SW 1271 (cell line): ENCODE measurements around the gene ITPR2.

Source experiments
- DNase-seq, 2 experiments: peaks; one replicate each; lab custom pipeline; 2025; lab: John Stamatoyannopoulos, UW

ITPR2 gene

DNA sequence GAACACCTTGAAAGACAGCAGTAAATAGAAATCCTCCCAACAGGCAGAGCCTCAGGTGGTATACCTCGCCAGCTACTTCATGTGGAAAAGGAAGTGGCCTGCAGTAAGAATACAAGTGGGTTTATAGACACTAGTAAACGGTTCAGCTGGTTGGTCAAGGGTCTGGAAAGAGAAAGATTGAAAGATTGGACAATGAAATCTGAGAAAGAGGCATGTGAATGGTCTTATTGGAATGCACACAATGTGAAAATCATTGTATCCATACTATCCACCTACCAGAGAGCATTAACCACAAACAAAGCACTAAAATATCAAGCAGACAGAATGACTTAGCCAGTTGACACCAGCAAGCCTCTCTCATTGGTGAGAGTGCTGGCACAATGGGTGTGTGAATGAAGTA is 539.4 kb downstream of the ITPR2 start:
- no peak for DNase-seq

DNA sequence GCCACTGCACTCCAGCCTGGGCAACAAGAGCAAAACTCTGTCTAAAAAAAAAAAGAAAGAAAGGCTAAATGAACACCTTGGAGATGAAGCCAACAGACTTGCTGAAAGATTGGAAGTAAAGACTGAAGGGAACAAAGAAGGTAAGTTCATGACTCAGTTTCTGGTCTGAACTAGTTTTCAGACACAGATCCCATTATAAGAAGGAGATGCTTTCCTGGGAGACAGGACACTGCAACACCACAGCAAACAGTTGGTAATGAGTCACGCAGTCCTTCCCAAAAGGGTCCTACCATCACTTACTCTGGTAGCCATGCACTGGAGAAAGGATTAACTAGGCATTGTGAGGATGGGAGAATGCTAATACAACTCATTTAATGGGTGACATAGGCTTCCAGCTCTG is 540.4 kb downstream of the ITPR2 start:
- DNase-seq, result no peak

GRCh38 chr12:26290565-26290964 is 542.4 kb downstream of the ITPR2 start:
- DNase-seq, result no peak

DNA sequence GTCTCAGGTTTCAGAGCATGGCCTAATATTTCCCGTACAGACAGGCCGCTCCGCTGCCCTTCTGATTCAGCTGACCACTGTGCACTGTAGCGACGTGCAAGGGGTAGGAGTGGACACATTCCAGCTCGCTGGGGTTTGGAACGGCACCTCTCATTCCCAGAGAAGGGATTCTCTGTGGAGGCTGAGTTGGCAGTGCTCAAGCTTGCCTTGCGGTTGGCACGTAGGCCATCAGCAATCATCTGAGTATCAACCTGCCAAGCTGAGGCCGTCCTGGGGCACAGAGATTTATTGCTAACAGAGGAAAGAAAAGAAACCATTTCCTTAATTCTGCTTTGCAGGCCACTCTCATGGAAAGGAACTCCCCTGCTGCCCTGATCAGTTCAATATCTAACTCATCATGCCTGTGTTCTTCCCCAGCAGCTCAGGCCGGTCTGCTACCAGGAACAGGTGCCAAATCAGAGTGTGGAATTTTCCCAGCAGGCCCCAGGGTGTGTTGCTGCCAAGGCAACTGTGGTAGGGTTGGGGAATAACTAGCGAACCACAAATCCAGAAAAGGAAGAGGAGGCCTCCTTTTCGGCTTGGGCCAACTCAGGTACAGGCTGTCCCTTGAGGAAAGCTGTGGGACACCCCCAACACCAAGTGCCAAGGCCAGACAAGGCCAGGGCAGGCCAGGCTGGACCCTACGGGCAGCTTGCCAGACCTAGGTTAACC is 545.2 kb downstream of the ITPR2 start:
- DNase-seq, result no peak
